Prostate gland (tissue), 2 donors: ENCODE results near the gene DUSP8.
"Not testable (repeated sequence)": the region's sequence is repeated elsewhere in the genome, so short reads cannot be mapped to it uniquely, and the experiment has no call there.

Experiments used
- CTCF ChIP-seq, 4 experiments: fragments of 200-600 bp in 2 of 4; fragments of 450-650 bp in 2 of 4; sonication (generic) in 2 of 4; IDR thresholded peaks; 1 replicate in 3 of 4; 2 replicates in 1 of 4; pipeline ENCODE4 v1.5.1; 2016 to 2019; ENCODE audit warnings: antibody characterized with exemption in 4 of 4, mild to moderate bottlenecking in 2 of 4, moderate library complexity in 2 of 4
- POLR2AphosphoS5 ChIP-seq: sonication (generic); formaldehyde crosslinking; IDR thresholded peaks from one replicate; pipeline ENCODE4 v1.6.1; 2017; ENCODE audit warnings: antibody characterized with exemption

- not testable (repeated sequence) for TF ChIP-seq CTCF (IDR thresholded peaks at IDR 0.05); POLR2AphosphoS5
These were observed 10.8 kb upstream of the DUSP8 start for GRCh38 chr11:1582909-1583308.
